HS-27A (cell line): Measurements from ENCODE around the gene GRPR.
"Not testable (repeated sequence)": the region's sequence is repeated elsewhere in the genome, so short reads cannot be mapped to it uniquely, and the experiment has no call there.

Experiments used
- DNase-seq: peaks from one replicate; pipeline ENCODE4 v3.0.0-alpha.2; 2012; ENCODE audit warnings: low read depth, missing footprints

GRPR gene

GRCh38 chrX:16137416-16138107, 14.2 kb downstream of the GRPR start:
- DNase-seq, result no peak

- DNase-seq, result no peak
Observed at GRCh38 chrX:16138108-16138427, 14.7 kb downstream of the GRPR start.

GRCh38 chrX:16140448-16140847, 17.1 kb downstream of the GRPR start:
- no peak for DNase-seq

- no peak for DNase-seq
Observed at GRCh38 chrX:16140983-16141382, 17.6 kb downstream of the GRPR start.

- no peak for DNase-seq
Observed at GRCh38 chrX:16141422-16142245, 18.3 kb downstream of the GRPR start.

- DNase-seq, result no peak
Observed at GRCh38 chrX:16142246-16142558, 18.8 kb downstream of the GRPR start.

- DNase-seq, result no peak
Observed at GRCh38 chrX:16143968-16144367, 20.6 kb downstream of the GRPR start.

- DNase-seq, result no peak
Observed at GRCh38 chrX:16144420-16144819, 21.1 kb downstream of the GRPR start.

GRCh38 chrX:16145093-16145492, 21.7 kb downstream of the GRPR start:
- DNase-seq, result not testable (repeated sequence)

GRCh38 chrX:16145656-16146055, 22.3 kb downstream of the GRPR start:
- DNase-seq, result no peak

GRCh38 chrX:16148896-16149295, 25.5 kb downstream of the GRPR start:
- no peak for DNase-seq

- no peak for DNase-seq
Observed at GRCh38 chrX:16155581-16156096, 32.3 kb downstream of the GRPR start.

- DNase-seq, result no peak
Observed at GRCh38 chrX:16156692-16157331, 33.4 kb downstream of the GRPR start.

- peak; percentile 66 for DNase-seq
Observed at GRCh38 chrX:16160729-16161128, 37.4 kb downstream of the GRPR start.

- not testable (repeated sequence) for DNase-seq
Observed at GRCh38 chrX:16161173-16161572, 37.8 kb downstream of the GRPR start.

GRCh38 chrX:16162391-16162790, 39.0 kb downstream of the GRPR start:
- DNase-seq, result no peak

GRCh38 chrX:16164748-16165147, 41.4 kb downstream of the GRPR start:
- no peak for DNase-seq

- DNase-seq, result no peak
Observed at GRCh38 chrX:16167181-16167580, 43.8 kb downstream of the GRPR start, which contains the start of gene MAGEB17. Gene MAGEB17 (plus strand): TSS chrX:16167481. CDS start chrX:16170383, 2,902 bp downstream.

- DNase-seq, result no peak
Observed at GRCh38 chrX:16171039-16171438, 47.7 kb downstream of the GRPR start.

GRCh38 chrX:16171944-16172343, 48.6 kb downstream of the GRPR start:
- no peak for DNase-seq

- no peak for DNase-seq
Observed at GRCh38 chrX:16172391-16172790, 49.0 kb downstream of the GRPR start.

- DNase-seq, result no peak
Observed at GRCh38 chrX:16175329-16176061, 52.1 kb downstream of the GRPR start.
